Measurements from ENCODE around the gene C3orf33. TPM values are rescaled to one million over a fixed set of nuclear protein-coding genes. Genes with fewer than 3 reads are reported as not detected.

Gene C3orf33
- total and polyA plus RNA-seq, 2 of the 8 experiments (the other 6 are each of a cell fraction or from before 2014, with no cell fraction given): 3.4 to 4.5 TPM

- no peaks in the 10 kb centered on the region for H3K27me3 ChIP-seq (replicated peaks in 1 of 4; ENCODE audit: control insufficient read depth in 3 of 4, extremely low read depth in 1 of 4, insufficient read depth in 3 of 4, low read length in 3 of 4)
- no peaks in the 10 kb centered on the region for H3K23me2 ChIP-seq (ENCODE audit: low read depth, low read length)
- 86% methylated on average over 3 of the region's 3 CpGs; no CpG with 5 or more reads in 1 of the 2 experiments for WGBS, 2 experiments (ENCODE audit: extremely low coverage in 1 of 2, insufficient coverage in 1 of 2, insufficient read length in 1 of 2, insufficient replicate concordance in 2 of 2, low coverage in 1 of 2, low lambda C conversion rate in 2 of 2, missing lambda C conversion rate in 1 of 2)
- no peak overlapping the region for H3K27ac ChIP-seq (ENCODE audit: low read depth, low read length)
- no peak overlapping the region for H2BK12ac ChIP-seq (ENCODE audit: low read depth, low read length)
- no peak overlapping the region for H3K18ac ChIP-seq (ENCODE audit: extremely low read depth, low read length)
- H2AK5ac ChIP-seq (ENCODE audit: low read depth, low read length): no peak overlapping the region
- POLR2A ChIA-PET (ENCODE audit: partially characterized antibody): no interaction called here
- no peak overlapping the region for H3K4me3 ChIP-seq (ENCODE audit: extremely low read depth in 1 of 4, insufficient read depth in 2 of 4, low read depth in 3 of 4, low read length in 4 of 4)
- no peaks in the 10 kb centered on the region for H4K20me1 ChIP-seq (replicated peaks in 1 of 2; ENCODE audit: control insufficient read depth in 1 of 2, insufficient read depth in 2 of 2, low read length in 2 of 2)
- no peaks in the 10 kb centered on the region for H3K9me3 ChIP-seq (ENCODE audit: insufficient read depth in 2 of 2, low read depth in 1 of 2, low read length in 1 of 2)
- H3K14ac ChIP-seq (ENCODE audit: insufficient read length): no peak overlapping the region
- H2BK5ac ChIP-seq (ENCODE audit: low read depth, low read length): no peak overlapping the region
- H2AFZ ChIP-seq (ENCODE audit: low read length): no peak overlapping the region
- no peak overlapping the region for H4K91ac ChIP-seq (replicated peaks; ENCODE audit: insufficient read length, low read length)
- no peak overlapping the region for H3K4me2 ChIP-seq (ENCODE audit: insufficient read depth in 1 of 2, low read depth in 2 of 2, low read length in 2 of 2)
- no peaks in the 10 kb centered on the region; a peak in 1 of 7 replicates for H3K4me1 ChIP-seq (replicated peaks in 1 of 4; ENCODE audit: control insufficient read depth in 3 of 4, insufficient read depth in 4 of 4, low read length in 3 of 4)
- no peak for DNase-seq (ENCODE audit: low read depth in 1 of 2, low spot score in 2 of 2)
- no peaks in the 10 kb centered on the region for H3K36me3 ChIP-seq (ENCODE audit: control insufficient read depth in 2 of 4, insufficient read depth in 4 of 4, low read length in 3 of 4)
- H3K79me2 ChIP-seq (ENCODE audit: control insufficient read depth in 1 of 2, insufficient read depth in 2 of 2, low read length in 2 of 2): no peaks in the 10 kb centered on the region
- no peak overlapping the region for H3K23ac ChIP-seq (ENCODE audit: insufficient read length)
- no peak overlapping the region for H4K5ac ChIP-seq (ENCODE audit: insufficient read length, low read depth, low read length)
- no peak overlapping the region for H3K56ac ChIP-seq (replicated peaks; ENCODE audit: insufficient read length, low read depth, low read length)
- no peak overlapping the region for H2BK20ac ChIP-seq (ENCODE audit: low read length)
- no peak overlapping the region for H2BK120ac ChIP-seq (replicated peaks; ENCODE audit: low read depth, low read length)
- CTCF ChIA-PET (ENCODE audit: partially characterized antibody): no interaction called here
- no peak overlapping the region for H3K4ac ChIP-seq (replicated peaks; ENCODE audit: insufficient read length, low read depth, low read length)
- H2BK15ac ChIP-seq (ENCODE audit: low read length): no peak overlapping the region
- H3K79me1 ChIP-seq (ENCODE audit: low read depth, low read length): no peaks in the 10 kb centered on the region
- no peak overlapping the region for H3K9ac ChIP-seq (replicated peaks in 1 of 4; ENCODE audit: extremely low read depth in 1 of 4, low read depth in 3 of 4, low read length in 3 of 4)
- no peak overlapping the region for H4K8ac ChIP-seq (ENCODE audit: extremely low read depth, insufficient read depth, low read length)
- TF ChIP-seq RFX5 (IDR thresholded peaks at IDR 0.05; ENCODE audit: borderline replicate concordance, low read depth, low read length) (no peak), CEBPB (IDR thresholded peaks at IDR 0.05; ENCODE audit: low read depth, low read length) (peak; percentile 33; the same call in 1 of the 2 replicates)
- no peak for FAIRE-seq
Measured at GRCh38 chr3:155763870-155764463, 42.1 kb downstream of the C3orf33 start.

Measured in H1 (cell line).